Pancreas (tissue), 10 donors: Measurements from ENCODE around the gene CACNA1E. TPM values are rescaled to one million over a fixed set of nuclear protein-coding genes. Genes with fewer than 3 reads are reported as not detected.

Experiments used
- ATAC-seq, 4 donors: fragments of 200-7000 bp; cut with Tn5 transposase; one replicate each; pipeline versions ENCODE4 v1.8.0 to v1.9.1; 2020; ENCODE audit warnings: mild to moderate bottlenecking in 4 of 4, moderate library complexity in 4 of 4
- DNase-seq, 6 donors: peaks; one replicate each; pipeline ENCODE4 v3.0.0-alpha.2; 2020
- FAIRE-seq: peaks from 2 replicates; lab custom pipeline; 2012; peaks lifted over from hg19 to GRCh38; lab: Jason Lieb, UNC
- H3K27ac ChIP-seq, 4 donors: fragments of 200-600 bp; sonication (generic); 1 replicate in 3 of 4; 2 replicates in 1 of 4; pipeline versions ENCODE4 v1.5.0 to v1.8.0; 2020
- H3K27me3 ChIP-seq, 4 donors: fragments of 200-600 bp; one replicate each; pipeline ENCODE4 v1.8.0; 2021
- H3K36me3 ChIP-seq, 3 donors: fragments of 200-600 bp; sonication (generic) in 1 of 3; one replicate each; pipeline versions ENCODE4 v1.5.0 to v1.8.0; 2020 to 2021
- H3K4me1 ChIP-seq, 3 donors: fragments of 200-600 bp; one replicate each; pipeline ENCODE4 v1.8.0; 2021
- H3K4me3 ChIP-seq, 4 donors: fragments of 200-600 bp; sonication (generic) in 2 of 4; one replicate each; pipeline versions ENCODE4 v1.5.0 to v1.8.0; 2020 to 2021
- H3K9me3 ChIP-seq, 4 donors: fragments of 200-600 bp; one replicate each; pipeline ENCODE4 v1.8.0; 2021
- WGBS, 2 donors: extraction: QIAGEN DNeasy Blood & Tissue Kit; methylation state at CpG; one replicate each; pipeline ENCODE4 v1.1.7; 2013; 5-methylcytosine and 5-hydroxymethylcytosine counted together
- intact Hi-C, 3 donors: fragments of 100-400 bp; cut with DNase I; formaldehyde crosslinking; loops; one replicate each; pipeline versions ENCODE4 v1.11.1 to v1.14.2; 2022
- polyA plus RNA-seq, 2 donors: library from polyadenylated mRNA; stranded (reverse); fragments of 200-250 nt; gene quantifications; one replicate each; pipeline ENCODE4 v1.2.3, GENCODE V29; 2013
- total RNA-seq, 6 donors: library from RNA; stranded (reverse); fragmentation: NEBNext Ultra II Directional in 4 of 6; extraction: Animal tissue kit (Norgen Biotek cat#: 25700) in 4 of 6; gene quantifications; one replicate each; pipeline versions ENCODE4 v1.2.1 to v1.2.4, GENCODE V29; 2021 to 2023
- TF ChIP-seq, protein P1 (sequence below), 4 donors: fragments of 200-600 bp; sonication (generic) in 3 of 4; IDR thresholded peaks; one replicate each; pipeline versions ENCODE4 v1.5.0 to v1.8.0; 2021; ENCODE audit warnings: antibody characterized with exemption in 4 of 4
- donor health status: healthy with polysubstance abuse.
- donor health status: DM: no; HTN: no; CAD: no; lungs with moderate emphysema.
- donor health status: DM: no; HTN: no; CAD: no.
- donor health status: control.
- donor health status: control.
- donor health status: Bipolar disorder and iron deficiency.
- donor health status: DM: yes; HTN: yes; CAD: no.
- donor health status: DM: no; HTN: no; CAD: no.
- donor health status: DM: no; HTN: no; CAD: no.
- donor health status: DM: yes; HTN: yes; CAD: no.

The CACNA1E gene
- total and polyA plus RNA-seq, 8 donors, result 0.02 to 0.12 (median 0.07) TPM; not detected in 2

GRCh38 chr1:181501612-181502011 lies 18.3 kb downstream of the CACNA1E start:
- TF ChIP-seq, protein P1, sequence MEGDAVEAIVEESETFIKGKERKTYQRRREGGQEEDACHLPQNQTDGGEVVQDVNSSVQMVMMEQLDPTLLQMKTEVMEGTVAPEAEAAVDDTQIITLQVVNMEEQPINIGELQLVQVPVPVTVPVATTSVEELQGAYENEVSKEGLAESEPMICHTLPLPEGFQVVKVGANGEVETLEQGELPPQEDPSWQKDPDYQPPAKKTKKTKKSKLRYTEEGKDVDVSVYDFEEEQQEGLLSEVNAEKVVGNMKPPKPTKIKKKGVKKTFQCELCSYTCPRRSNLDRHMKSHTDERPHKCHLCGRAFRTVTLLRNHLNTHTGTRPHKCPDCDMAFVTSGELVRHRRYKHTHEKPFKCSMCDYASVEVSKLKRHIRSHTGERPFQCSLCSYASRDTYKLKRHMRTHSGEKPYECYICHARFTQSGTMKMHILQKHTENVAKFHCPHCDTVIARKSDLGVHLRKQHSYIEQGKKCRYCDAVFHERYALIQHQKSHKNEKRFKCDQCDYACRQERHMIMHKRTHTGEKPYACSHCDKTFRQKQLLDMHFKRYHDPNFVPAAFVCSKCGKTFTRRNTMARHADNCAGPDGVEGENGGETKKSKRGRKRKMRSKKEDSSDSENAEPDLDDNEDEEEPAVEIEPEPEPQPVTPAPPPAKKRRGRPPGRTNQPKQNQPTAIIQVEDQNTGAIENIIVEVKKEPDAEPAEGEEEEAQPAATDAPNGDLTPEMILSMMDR (IDR thresholded peaks at IDR 0.05), result no peak
- DNase-seq (no peak), FAIRE-seq (no peak), ATAC-seq (no peak)
- intact Hi-C loops, result no loop called here
- Histone ChIP-seq H3K27me3 (no peaks in the 10 kb centered on the region), H3K36me3 (no peaks in the 10 kb centered on the region), H3K4me3 (no peak overlapping the region), H3K4me1 (no peaks in the 10 kb centered on the region), H3K27ac (no peak overlapping the region), H3K9me3 (no peaks in the 10 kb centered on the region)
- WGBS, 2 donors, result 57 to 65% methylated on average over 1 of the region's 1 CpG

DNA sequence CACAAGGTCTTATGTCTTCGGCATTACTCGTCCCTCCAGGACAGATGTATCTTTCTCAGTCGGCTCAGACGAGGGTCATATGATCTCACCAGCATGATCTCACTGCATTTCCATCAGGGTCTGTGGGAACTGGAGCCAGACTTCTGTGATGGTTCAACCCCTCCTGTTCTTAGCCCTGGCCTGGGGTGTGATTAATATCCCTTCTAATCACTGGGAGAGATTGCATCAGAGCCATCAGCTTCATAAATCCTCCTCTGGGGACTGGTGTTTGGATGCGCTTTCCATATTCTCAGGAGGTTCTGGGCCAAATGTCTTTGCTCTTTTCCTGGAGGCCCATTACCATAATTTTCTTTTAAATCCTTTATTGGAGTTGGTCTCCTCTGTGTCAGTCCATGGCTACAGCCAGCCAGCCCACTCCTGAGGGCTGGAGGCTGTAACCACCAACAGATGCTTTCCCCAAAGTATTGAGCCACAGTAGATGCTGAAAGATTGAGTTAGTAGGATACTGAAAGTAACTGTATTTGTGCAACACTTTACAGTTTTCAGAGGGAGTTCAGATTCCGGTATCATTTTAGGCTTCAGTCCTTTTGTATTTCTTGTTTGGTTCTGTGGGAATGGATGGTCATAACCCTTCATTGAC lies 20.0 kb downstream of the CACNA1E start:
- 58 to 61% methylated on average over 6 of the region's 6 CpGs for whole genome bisulfite sequencing, 2 donors
- Histone ChIP-seq H3K4me1 (no peaks in the 10 kb centered on the region), H3K9me3 (no peaks in the 10 kb centered on the region), H3K4me3 (no peak overlapping the region), H3K27ac (no peak overlapping the region), H3K27me3 (no peaks in the 10 kb centered on the region), H3K36me3 (no peaks in the 10 kb centered on the region)
- ATAC-seq (peak in 3 of 4 donors; percentile 37 to 74 (median 64)), DNase-seq (peak in 1 of 6 donors; percentile 22), FAIRE-seq (no peak)
- TF ChIP-seq, protein P1 (IDR thresholded peaks at IDR 0.05), result no peak
- intact Hi-C loops, result no loop called here

GRCh38 chr1:181504399-181504842 lies 21.1 kb downstream of the CACNA1E start:
- ATAC-seq, result no peak
- intact Hi-C loops, result no loop called here
- no peak for FAIRE-seq
- Histone ChIP-seq H3K27ac (no peak overlapping the region), H3K4me1 (no peaks in the 10 kb centered on the region), H3K4me3 (no peak overlapping the region), H3K36me3 (no peaks in the 10 kb centered on the region), H3K27me3 (no peaks in the 10 kb centered on the region), H3K9me3 (no peaks in the 10 kb centered on the region)
- DNase-seq, result no peak
- WGBS, 2 donors, result 55 to 67% methylated on average over 4 of the region's 4 CpGs
- TF ChIP-seq, protein P1 (IDR thresholded peaks at IDR 0.05), result no peak

DNA sequence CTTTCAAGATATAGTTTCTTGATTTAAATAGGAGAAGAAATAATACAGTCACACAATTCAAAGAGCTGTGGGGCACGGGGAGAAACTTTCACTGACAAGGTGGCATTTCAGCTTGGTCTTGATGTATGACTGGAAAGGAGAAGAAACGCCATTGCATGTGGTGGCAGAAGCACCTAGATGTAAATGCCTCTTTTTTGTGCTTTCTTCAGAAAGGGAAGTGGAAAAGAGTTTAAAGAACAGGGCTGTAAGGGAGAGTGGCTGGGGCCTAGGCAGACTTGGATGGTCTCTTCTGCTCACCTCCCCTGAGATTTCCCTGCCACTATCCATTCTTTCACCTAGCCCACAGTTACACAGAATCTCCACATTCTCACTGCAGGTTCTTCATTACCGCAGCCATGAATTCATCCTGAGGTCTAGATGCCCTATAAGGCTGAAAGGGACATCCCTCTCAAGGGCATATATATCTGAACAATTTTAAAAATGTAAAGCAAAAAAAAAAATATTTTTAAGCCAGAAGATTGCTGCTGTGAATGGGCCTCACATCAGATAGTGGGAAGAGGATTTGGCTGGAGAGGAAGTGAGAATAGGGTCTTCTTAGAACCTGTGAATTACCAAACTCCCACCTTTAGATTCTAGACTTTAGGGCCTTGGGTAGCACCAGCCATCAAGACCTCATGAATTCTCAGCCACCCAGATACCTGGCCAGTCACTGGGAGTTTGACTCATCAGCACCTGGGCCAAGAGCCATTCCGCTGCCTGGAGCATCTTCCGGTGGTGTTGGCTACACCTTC lies 23.4 kb downstream of the CACNA1E start:
- FAIRE-seq, result no peak
- ATAC-seq, result no peak

More for the DNA sequence above, 23.4 kb downstream of the CACNA1E start:
- no peak overlapping the region for H3K27ac ChIP-seq
- no peaks in the 10 kb centered on the region for H3K9me3 ChIP-seq
- 80 to 86% methylated on average over 5 of the region's 5 CpGs for WGBS, 2 donors
- H3K4me1 ChIP-seq, result no peaks in the 10 kb centered on the region
- H3K36me3 ChIP-seq, result no peaks in the 10 kb centered on the region
- H3K27me3 ChIP-seq, result no peaks in the 10 kb centered on the region
- H3K4me3 ChIP-seq, result no peak overlapping the region
- intact Hi-C loops, result no loop called here
- DNase-seq, result no peak
- TF ChIP-seq, protein P1 (IDR thresholded peaks at IDR 0.05), result no peak
